RCC 7860 (cell line): ENCODE results near the gene VAT1L.
"Not testable (repeated sequence)": the region's sequence is repeated elsewhere in the genome, so short reads cannot be mapped to it uniquely, and the experiment has no call there.

Experiments
- DNase-seq: peaks from one replicate; pipeline ENCODE4 v3.0.0-alpha.2; 2015; ENCODE audit warnings: low spot score
- FAIRE-seq: peaks from 2 replicates; lab custom pipeline; 2012; peaks lifted over from hg19 to GRCh38; lab: Jason Lieb, UNC

VAT1L gene

GRCh38 chr16:77946823-77947222, 158.5 kb downstream of the VAT1L start:
- FAIRE-seq: no peak
- DNase-seq: no peak

GRCh38 chr16:77947590-77947989, 159.2 kb downstream of the VAT1L start:
- not testable (repeated sequence) for FAIRE-seq, DNase-seq

GRCh38 chr16:77948835-77949234, 160.5 kb downstream of the VAT1L start:
- FAIRE-seq (no peak), DNase-seq (no peak)

GRCh38 chr16:77949445-77949844, 161.1 kb downstream of the VAT1L start:
- no peak for DNase-seq
- no peak for FAIRE-seq

- DNase-seq (peak; percentile 8), FAIRE-seq (no peak)
Measured at GRCh38 chr16:77951788-77952187, 163.4 kb downstream of the VAT1L start.

GRCh38 chr16:77955127-77955526, 166.8 kb downstream of the VAT1L start:
- DNase-seq: no peak
- FAIRE-seq: no peak

- FAIRE-seq (no peak), DNase-seq (no peak)
Measured at GRCh38 chr16:77956231-77956630, 167.9 kb downstream of the VAT1L start.

GRCh38 chr16:77960766-77961165, 172.4 kb downstream of the VAT1L start:
- DNase-seq (no peak), FAIRE-seq (no peak)

GRCh38 chr16:77961814-77962213, 173.4 kb downstream of the VAT1L start:
- no peak for DNase-seq
- no peak for FAIRE-seq

GRCh38 chr16:77962689-77963088, 174.3 kb downstream of the VAT1L start:
- FAIRE-seq: no peak
- DNase-seq: no peak

- DNase-seq (no peak), FAIRE-seq (no peak)
Measured at GRCh38 chr16:77963185-77964044, 175.1 kb downstream of the VAT1L start.

- DNase-seq: no peak
- FAIRE-seq: no peak
Measured at GRCh38 chr16:77965346-77965745, 177.0 kb downstream of the VAT1L start.

- FAIRE-seq (no peak), DNase-seq (no peak)
Measured at GRCh38 chr16:77967054-77967904, 178.9 kb downstream of the VAT1L start.

GRCh38 chr16:77969861-77970260, 181.5 kb downstream of the VAT1L start:
- no peak for DNase-seq
- no peak for FAIRE-seq

GRCh38 chr16:77970371-77970770, 182.0 kb downstream of the VAT1L start:
- FAIRE-seq: no peak
- DNase-seq: no peak

GRCh38 chr16:77971306-77972061, 183.1 kb downstream of the VAT1L start:
- FAIRE-seq (no peak), DNase-seq (peak; percentile 14)

- FAIRE-seq: no peak
Measured at GRCh38 chr16:77972062-77972392, 183.7 kb downstream of the VAT1L start.

GRCh38 chr16:77974883-77975282, 186.5 kb downstream of the VAT1L start:
- DNase-seq (no peak), FAIRE-seq (no peak)

More at GRCh38 chr16:77972062-77972392, 183.7 kb downstream of the VAT1L start:
- no peak for DNase-seq

- FAIRE-seq (no peak), DNase-seq (no peak)
Measured at GRCh38 chr16:77975942-77976341, 187.6 kb downstream of the VAT1L start.

- FAIRE-seq (no peak), DNase-seq (no peak)
Measured at GRCh38 chr16:77977339-77977738, 189.0 kb downstream of the VAT1L start.

- DNase-seq (no peak), FAIRE-seq (no peak)
Measured at GRCh38 chr16:77985111-77985510, 196.7 kb downstream of the VAT1L start.
